Measurements from ENCODE around the gene PIGU.
A peak's percentile ranks its signal among the peaks of the same experiment; 100 is the strongest.

The PIGU gene

DNA sequence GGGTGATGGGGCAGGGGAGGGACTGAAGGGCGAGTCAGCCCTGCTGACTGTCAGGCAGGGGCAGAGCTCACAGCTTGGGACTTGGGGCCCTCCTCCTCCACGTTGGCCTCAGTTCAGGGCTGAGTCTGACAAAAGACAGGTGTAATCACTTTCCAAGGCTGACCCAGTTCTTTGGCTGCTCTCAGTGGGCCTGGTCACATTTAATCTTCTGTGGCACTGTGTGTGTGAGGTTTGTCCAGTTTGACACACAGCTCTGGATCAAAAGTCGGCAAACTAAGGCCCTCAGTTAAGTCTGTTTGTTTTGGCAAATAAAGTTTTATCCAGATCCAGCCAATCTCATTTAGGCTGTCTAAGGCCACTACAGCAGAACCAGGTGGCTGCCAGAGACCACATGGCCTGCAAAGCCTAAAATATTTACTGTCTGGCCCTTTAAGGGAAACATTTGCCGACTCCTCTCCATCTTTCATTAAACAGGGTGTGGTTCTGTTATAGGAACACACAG is 123.5 kb downstream of the PIGU start:
- peak; percentile 16 for DNase-seq

DNA sequence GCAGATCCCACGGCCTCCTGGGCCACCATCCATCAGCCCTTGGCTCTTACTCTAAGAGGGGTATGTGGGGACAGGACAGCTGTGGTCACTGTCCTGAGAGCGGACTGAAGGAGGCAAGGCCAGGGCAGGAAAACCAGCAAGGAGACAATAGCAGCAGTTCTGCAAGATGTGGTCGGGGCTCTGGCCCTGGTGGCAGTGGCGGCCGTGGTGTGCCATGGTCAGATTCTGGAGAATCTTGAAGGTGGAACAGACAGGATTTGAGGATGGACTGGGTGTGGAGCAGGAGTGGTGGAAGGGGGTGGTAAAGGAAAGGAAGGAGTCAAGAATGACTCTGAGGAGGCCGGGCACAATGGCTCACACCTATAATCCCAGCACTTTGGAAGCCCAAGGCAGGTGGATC is 124.3 kb downstream of the PIGU start:
- DNase-seq: no peak

DNA sequence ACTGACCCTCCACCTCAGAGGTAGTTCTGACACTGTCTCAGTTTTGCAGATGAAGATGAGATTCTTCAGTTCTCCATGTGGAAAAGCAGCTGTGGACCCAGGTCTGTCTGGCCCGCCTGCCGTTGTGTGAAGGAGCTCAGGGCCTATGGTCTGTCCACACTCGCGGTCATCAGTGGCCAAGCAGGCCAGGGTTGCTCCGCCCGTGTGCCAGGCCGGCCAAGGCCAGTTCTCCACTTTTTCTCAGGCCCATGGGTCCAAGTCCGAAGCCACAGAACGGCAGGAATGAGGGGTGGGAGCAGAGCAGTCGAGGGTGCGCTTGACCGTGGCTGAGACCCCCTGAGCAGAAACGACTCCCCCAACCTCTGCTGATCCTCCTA is 127.0 kb downstream of the PIGU start:
- no peak for DNase-seq

DNA sequence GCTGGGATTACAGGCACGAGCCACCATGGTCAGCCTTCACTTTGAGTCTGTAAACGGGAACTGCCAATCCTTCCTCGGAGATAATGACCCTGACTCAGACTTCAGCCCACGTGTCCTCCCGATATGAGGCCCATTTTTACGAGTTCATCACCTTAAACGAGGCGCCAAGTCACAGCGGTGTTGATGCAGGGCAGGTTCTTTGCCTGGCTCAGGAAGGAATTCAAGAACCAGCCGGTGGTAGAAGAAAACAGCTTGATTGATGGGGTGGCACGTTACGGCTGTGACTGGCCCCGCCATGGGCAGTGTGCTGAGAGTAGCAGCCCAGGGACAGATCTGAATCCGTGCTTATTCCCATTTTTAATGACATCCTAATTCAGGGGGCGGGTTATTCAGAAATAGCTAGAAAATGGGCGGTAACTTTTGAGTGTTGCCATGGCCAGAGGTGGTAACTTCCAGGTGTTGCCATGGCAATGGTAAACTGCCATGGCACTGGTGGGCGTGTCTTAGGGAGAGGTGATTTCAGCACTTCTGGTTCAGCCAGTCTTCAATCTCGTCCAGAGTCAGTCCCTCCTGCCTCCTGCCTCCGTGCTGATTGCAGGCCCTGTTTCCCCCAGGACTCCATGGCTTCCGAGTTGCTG is 127.5 kb downstream of the PIGU start:
- no peak for DNase-seq

DNA sequence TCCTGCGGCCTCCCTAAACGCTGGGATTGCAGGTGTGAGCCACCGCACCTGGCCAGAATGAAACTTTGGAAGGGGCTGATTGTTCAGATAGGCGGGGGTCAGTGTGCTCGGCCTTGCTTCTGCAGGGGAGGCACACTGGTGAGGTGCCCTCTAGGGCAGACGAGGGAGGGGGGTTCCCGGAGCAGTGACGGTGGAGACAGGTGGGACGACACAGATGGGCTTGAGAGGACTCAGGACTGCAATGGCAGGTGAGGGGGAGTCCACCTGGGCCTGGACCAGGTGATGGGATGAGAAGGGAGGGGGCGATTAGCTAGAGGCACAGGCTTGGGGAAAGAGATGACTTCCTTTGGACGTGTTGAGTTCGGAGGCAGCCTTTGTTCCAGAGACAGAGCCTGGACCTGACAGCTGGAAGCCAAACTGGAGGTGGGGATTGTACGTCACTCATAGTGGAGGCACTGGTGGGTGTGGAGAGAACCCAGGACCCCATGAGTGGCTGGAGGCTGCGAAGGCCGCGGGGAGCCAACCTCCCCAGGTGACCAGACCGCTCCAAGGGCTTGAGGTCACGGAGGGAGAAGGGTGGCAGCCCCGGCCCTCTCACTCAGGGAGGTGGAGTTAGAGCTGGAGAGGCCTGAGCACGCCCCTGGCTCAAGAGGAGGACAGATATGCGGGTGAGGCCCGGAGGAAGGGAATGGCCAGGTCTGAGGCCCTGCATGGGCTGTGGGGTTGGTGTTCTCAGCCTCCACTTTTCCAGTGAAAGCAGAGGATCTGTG is 128.9 kb downstream of the PIGU start:
- DNase-seq: no peak

DNA sequence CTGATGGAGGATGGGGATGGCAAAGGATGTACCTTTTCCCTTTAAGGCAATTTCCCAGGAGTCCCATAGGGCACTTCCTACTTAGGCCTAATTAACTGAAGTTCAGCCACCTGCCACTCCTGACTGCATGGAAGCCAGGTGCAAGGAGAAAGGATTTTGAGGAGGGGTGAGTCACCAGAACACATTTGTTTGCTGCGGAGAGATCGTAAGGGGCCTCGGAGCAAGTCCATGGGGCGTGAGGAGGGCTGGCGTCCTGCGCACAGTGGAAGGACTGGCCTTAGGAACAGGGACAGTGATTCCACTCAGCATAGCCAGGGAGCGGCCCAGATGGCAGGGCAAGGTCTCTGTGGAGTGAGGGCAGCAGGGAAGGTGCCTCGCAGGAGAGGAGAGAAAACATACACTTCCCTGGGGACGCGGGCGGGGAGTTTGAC is 130.1 kb downstream of the PIGU start:
- DNase-seq: no peak

DNA sequence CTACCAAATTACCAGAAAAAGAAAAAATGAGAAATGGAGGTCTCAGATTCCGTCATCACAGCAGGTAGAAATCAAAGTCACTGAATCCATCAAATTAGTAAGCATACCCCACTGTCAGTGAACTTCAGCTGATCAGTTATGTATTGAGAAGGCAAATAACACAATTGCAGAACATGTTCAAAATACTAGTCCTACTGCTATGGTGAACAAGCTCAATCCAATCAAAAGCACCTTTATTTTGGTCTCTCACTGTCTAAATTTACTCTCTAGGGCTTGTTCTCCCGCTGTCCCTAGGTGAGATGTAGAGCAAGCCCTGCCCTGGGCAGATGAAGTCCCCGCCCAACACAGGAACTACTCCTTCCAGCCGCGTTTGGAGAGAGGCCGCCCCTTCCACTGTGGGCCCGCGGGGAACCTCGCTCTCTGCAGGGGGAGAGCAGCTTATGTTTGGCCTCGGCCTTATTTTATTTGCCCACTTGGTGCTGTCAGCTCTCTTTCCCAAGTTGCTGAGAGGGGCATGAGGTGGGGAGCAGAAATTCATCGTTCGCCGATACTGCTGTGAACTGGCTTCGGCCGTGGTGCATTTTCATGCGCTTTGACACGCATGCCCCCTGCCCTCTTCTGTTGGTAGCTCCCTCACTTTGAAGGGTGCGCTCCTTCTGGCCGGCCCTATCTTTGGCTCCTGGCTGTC is 132.6 kb downstream of the PIGU start:
- DNase-seq: no peak

DNA sequence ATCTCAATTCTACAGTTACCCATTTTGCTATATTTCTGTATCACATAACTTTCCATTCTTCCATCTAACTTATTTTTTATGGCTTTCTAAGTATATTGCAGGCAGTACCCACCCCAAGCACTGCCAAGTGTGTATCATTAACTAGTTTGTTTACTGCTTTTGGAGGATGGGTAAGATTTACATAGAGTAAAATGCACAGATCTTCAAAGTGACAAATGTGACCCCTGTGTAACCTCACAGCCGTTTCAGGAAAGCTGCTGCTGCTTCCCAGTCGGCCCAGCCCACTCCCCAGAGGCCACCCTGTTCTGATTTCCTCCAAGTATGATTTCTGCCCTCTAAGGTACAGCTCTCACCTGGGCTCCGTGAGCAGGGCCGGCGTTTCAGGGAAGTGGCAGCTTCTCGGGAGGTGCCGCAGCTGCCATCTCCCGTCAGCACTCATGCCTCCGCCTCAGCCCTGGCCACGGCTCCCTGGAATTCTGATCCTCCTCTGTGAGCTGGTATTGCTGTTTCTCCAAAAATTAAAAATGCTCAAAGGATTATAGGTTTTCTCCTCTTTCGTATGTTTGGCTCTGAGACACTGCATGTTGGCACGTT is 133.3 kb downstream of the PIGU start:
- no peak for DNase-seq

DNA sequence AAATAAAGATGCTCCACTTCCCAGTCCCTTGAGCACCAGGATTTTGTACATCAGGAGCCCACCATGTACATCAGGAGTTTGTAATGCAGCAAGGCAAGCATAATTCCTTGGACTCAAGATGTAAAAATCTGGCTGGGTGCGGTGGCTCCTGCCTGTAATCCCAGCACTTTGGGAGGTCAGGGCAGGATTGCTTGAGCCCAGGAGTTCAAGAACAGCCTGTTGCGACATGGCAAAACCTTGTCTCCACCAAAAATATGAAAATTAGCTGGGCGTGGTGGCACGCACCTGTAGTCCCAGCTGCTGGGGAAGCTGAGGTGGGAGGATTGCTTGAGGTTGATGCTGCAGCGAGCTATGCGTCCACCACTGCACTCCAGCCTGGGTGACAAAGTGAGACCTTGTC is 134.5 kb downstream of the PIGU start:
- no peak for DNase-seq

DNA sequence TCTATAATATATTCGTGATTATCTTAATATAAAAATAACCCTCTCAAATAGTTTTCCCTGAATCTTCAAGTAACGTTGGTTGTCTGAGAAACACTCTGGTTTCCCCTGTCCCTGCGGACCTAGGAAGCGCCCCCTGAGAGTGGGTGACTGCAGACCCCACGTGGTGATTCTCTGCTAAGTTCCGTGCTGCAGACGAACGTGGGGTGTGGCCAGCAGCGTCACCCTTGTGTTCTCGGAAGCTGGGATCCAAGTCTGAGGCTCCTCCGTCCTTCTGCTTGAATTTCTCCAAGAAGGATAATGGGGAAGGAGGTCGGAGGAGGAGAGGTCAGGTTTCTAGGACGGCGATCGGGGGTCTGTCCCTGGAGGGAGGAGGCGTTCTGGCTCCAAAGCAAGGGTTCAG is 135.0 kb downstream of the PIGU start:
- no peak for DNase-seq

DNA sequence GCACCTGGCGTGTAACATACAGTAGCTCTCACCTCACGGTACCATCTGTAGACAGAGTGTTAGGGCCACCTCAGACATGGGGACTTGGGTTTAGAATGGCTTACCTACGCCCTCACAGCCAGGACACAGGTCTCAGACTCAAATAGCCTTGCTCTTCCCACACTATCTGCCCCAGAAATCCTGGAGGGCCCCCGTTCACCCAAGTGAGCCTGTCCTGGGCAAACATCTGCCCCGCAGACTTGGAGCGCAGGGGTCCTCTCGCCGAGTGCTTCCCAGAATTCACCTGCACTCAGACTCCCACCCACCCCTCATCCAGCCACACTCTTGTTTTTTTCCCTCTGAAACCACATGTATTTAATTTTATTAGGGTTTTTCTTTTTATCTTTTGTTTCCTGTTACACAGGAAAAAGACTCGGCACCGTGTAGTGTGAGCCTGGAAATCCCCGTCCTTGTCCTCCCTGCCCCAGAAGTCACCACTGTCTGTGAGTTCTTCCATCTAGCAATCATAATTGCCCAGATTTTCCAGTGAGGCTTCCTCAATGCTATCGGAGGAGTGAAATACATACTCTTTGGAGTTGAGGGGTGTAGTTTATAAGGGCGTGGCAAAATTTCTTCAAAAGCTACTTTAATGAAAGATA is 135.5 kb downstream of the PIGU start:
- DNase-seq: no peak

DNA sequence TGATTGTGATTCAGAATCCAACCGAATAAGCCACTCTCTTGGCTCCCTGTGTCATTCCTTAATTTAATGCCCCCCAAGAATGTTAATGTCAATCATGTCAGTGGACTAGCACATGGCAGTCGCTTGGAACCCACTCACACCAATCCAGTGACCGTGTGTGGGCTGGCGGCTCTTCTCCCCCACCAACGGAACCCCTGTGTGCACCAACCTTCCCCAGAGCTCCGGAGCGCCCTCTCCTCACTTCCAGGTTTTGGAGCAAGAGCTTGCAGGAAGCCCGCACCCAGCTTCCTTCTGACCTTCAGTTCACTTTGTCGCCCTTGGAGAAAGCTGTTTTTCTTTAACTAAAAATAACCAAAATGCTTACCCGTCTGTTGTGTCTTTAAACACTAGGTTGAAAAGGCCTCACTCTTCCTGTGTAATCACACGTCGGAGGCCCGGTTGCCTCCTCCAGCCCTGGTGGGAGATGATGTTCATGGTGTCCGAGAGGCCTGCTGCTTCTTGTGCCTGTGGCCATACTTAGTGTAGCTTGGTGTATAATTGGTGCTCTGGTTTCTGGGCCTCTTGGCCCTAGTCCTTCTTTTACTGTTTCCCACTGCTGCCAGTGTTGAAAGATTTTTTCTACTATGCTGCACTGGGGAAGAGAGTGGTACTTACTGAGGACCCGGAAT is 136.2 kb downstream of the PIGU start:
- DNase-seq: no peak

DNA sequence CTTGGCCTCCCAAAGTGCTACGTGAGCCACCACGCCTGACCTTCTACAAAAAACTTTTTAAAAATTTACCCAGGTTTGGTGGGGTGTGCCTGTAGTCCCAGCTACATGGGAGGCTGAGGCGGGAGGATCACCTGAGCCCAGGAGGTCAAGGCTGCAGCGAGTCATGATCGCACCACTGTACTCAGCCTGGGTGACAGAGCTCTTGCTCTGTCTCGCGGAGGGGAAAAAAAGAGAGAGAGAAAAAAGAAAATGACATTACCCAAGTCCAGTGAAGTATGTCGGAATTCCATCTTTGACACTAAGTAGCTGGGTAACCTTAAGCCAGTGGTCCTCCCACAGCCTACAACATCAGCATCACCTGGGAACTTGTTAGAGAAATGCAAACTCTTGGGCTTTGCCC is 137.1 kb downstream of the PIGU start:
- DNase-seq: no peak

DNA sequence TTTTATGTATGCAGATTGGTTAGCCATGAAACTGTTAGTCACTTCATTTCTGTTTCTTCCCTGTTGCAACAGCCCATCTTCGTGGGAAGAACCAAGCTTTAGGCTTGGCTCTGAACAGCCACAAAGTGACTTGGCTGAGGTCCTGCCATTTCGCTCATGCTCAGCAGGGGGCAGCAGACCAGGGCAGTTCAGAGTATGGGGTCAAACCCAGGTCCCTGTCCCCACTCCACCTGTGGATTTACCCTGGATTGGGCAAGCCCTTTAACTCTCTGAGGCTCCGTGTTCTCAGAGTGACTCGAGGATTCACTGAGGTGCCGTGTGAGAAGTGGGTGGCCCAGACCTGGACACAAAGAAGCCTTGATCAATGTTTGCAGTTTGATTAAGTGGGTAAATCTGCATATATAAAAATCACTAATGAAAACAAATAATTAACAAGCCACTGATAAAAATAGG is 138.2 kb downstream of the PIGU start:
- DNase-seq: peak; percentile 49

DNA sequence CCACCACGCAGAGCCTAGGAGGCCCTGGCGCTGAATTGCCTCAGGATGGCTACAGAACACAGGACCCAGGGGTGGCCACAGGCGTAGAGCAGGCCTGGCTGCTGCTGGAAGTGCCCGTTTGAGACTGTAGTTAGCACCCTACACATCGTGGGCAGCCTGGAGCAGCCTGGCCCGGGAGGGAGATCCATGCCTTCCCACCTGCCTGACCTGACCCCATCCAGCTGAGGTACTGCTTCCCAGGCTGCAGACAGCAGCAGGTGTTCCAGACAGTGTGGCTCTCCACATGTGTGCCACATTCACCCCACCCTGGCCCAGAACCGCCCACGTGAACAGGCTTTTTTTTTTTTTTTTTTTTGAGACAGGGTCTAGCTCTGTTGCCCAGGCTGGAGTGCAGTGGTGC is 139.2 kb downstream of the PIGU start:
- no peak for DNase-seq

DNA sequence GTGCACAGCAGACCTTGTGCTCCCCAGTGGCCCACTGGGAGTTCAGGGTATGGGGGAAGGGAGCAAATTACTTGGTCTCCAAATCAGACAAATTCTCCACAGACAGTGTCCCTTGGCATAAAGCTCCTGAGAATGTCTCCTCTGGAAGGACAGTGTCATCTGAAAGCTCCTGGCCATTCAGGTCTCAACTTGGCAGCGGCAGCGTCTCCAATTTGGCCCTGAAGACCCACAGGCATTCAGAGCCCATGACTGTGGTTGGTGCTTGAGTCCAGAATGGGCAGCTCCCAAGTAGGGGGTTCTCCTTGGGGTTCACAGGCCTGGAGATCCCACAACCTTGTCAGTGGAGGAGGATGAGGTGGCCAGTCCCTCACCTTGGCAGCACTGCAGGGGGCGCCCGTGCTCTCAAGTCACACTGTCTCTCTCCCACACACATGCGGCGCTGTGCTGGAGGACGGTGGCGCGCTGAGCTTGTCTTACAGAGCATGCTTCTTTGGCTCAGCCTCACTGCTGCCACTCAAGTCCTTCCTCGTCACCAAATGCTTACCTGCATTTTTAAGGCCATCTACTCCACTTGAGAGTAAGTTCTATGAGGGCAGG is 140.0 kb downstream of the PIGU start:
- no peak for DNase-seq

DNA sequence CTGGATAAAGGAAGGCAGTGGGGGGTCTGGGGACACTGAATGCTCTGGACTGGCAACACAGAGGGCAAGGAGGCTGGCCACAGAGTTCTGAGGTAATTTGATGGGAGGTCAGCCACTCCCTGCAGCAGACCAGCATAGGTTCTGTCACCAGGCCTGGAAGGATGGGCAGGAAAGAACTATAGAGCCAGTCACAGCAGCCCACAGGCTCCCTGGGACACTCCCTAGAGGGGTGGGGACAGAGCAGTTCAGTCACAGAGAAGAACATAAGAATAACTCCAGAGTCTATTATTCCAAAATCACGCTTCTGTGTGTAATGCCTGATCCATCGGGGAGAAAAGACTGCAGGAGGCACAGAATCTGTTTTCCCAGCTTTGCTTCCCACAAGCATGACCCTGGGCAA is 141.0 kb downstream of the PIGU start:
- DNase-seq: no peak

DNA sequence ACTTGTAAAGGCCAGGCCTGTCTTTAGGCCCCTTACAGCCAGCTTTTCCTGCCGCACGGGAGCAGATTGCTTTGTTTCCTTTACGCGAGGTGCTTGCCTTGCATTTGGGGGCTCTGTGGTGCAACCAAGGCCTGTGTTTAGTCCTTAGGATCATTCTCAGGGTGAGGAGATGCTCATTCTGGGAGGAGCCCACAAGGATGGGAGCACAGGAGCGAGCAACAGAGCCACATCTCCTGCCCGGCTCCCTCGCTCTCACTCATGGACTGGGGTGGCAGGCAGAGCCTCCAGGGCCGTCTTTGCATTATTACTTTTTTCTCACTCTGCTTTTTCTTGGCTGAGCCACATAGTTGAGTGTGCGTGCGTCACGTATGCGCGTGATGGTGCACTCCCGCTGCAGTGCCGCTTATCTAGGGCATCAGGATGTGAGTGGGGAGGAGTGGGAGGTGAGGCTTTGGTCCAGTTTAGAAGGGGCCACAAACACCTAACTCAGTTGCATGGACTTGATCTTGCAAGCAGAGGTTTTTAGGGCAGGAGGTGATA is 141.5 kb downstream of the PIGU start:
- DNase-seq: no peak

DNA sequence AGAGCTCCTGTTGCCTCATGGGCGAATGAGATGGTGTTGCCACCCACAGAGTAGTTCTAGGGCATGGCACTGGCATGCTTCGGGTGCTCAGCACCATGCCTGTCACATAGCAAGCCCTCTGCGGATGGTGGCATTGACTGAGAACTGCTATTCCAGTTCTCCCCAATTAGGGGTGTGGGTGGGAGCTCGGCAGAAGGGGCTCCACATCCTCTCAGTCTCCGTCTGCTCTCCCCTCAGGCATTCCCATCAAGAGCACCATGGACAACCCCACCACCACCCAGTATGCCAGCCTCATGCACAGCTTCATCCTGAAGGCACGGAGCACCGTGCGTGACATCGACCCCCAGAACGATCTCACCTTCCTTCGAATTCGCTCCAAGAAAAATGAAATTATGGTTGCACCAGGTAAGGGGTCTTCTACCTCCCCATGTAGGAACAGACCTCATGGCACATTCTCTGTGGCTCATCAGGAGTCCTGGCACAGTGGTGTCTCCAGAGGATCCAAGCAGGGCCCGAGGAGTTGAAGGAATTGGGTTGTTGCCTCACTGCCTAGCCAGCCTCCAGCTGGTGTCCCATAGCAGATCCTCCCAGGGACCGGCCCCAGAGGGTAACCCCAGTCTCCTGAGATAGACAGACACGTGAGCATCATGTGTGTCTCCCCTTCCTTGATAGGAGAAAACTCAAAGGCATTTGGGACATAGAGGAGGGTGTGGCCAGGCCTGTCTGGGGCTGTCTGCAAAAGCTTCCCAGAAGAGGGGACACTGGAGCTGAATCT is 142.3 kb downstream of the PIGU start:
- no peak for DNase-seq

DNA sequence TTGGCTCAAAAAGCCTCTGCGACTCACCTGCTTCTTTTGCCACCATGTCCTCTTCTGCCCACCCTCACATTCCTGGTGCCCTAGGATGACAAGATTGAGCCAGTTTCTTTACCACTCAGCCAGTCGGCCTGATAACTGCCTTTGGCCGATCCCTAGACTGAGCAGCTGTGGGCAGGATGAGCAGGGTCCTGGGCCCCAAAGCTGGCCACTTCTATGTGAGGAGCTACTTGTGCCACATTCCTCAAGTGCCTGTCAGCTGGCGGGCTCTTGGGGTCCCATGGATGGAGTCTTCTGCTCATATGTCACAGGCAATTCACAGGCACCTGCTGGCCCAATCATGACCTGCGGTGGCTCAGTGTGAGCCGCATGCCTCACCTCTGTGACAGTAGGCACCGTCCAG is 144.1 kb downstream of the PIGU start:
- no peak for DNase-seq

DNA sequence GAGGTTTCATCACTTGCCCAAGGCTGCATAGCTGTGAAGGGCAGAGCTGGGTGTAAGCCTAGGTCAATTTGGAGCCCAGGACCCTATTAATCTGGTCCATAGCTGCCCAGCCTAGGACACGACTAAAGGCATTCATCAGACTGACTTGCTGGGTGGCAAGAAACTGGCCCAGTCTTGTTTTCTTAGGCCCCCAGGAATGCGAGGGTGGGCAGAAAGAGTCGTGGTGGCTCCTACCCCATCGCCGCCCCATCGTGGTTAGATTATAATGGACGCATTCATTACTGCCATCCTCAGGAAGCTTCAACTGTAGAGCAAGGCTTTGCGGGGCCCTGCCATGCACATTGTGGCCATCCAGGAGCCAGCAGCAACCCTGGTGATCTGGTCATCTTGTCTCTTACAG is 144.6 kb downstream of the PIGU start:
- no peak for DNase-seq
